SIG-M5 treated with dmso at 0.1 percent for 504 hours (cell line): ENCODE measurements around the gene ATP13A3.
A peak's percentile ranks its signal among the peaks of the same experiment; 100 is the strongest.

Experiments used
- DNase-seq: peaks from one replicate; lab custom pipeline; 2025; ENCODE audit not compliant: unreplicated experiment; lab: John Stamatoyannopoulos, UW

ATP13A3 gene

GRCh38 chr3:194476784-194477183 lies 10.0 kb downstream of the ATP13A3 start:
- DNase-seq, result no peak

- DNase-seq, result no peak
These were observed 10.8 kb downstream of the ATP13A3 start for GRCh38 chr3:194475978-194476377.

- DNase-seq, result no peak
These were observed 11.5 kb downstream of the ATP13A3 start for GRCh38 chr3:194475138-194475932.

- DNase-seq, result no peak
These were observed 12.1 kb downstream of the ATP13A3 start for GRCh38 chr3:194474675-194475074.

- peak; percentile 82 for DNase-seq
These were observed 14.4 kb downstream of the ATP13A3 start for GRCh38 chr3:194472290-194472920.

- peak; percentile 52 for DNase-seq
These were observed 14.9 kb downstream of the ATP13A3 start for GRCh38 chr3:194471863-194472262.

- DNase-seq, result no peak
These were observed 16.2 kb downstream of the ATP13A3 start for GRCh38 chr3:194470615-194471014.

- no peak for DNase-seq
These were observed 16.8 kb downstream of the ATP13A3 start for GRCh38 chr3:194469977-194470376.

- no peak for DNase-seq
These were observed 18.7 kb downstream of the ATP13A3 start for GRCh38 chr3:194468086-194468485.

GRCh38 chr3:194466761-194467356 lies 19.9 kb downstream of the ATP13A3 start:
- DNase-seq, result no peak

GRCh38 chr3:194465920-194466570 lies 20.8 kb downstream of the ATP13A3 start:
- DNase-seq, result no peak

GRCh38 chr3:194465246-194465645 lies 21.6 kb downstream of the ATP13A3 start:
- no peak for DNase-seq

- no peak for DNase-seq
These were observed 22.1 kb downstream of the ATP13A3 start for GRCh38 chr3:194464692-194465091.

GRCh38 chr3:194462936-194463335 lies 23.9 kb downstream of the ATP13A3 start:
- no peak for DNase-seq

- no peak for DNase-seq
These were observed 26.2 kb downstream of the ATP13A3 start for GRCh38 chr3:194460566-194460965.

GRCh38 chr3:194458131-194458530 lies 28.7 kb downstream of the ATP13A3 start:
- DNase-seq, result no peak

- DNase-seq, result no peak
These were observed 31.3 kb downstream of the ATP13A3 start for GRCh38 chr3:194455481-194455880.

- DNase-seq, result no peak
These were observed 36.5 kb downstream of the ATP13A3 start for GRCh38 chr3:194450341-194450740.

- DNase-seq, result no peak
These were observed 36.9 kb downstream of the ATP13A3 start for GRCh38 chr3:194449913-194450312.

- no peak for DNase-seq
These were observed 39.1 kb downstream of the ATP13A3 start for GRCh38 chr3:194447657-194448056.

GRCh38 chr3:194447161-194447560 lies 39.6 kb downstream of the ATP13A3 start:
- DNase-seq, result no peak

- DNase-seq, result no peak
These were observed 40.0 kb downstream of the ATP13A3 start for GRCh38 chr3:194446754-194447153.
